ENCODE results near the gene CD81. TPM values are rescaled to one million over a fixed set of nuclear protein-coding genes. Genes with fewer than 3 reads are reported as not detected.

CD81 gene
- total and polyA plus RNA-seq, 2 experiments from 2014 or later = 88.6 to 290 TPM

DNA sequence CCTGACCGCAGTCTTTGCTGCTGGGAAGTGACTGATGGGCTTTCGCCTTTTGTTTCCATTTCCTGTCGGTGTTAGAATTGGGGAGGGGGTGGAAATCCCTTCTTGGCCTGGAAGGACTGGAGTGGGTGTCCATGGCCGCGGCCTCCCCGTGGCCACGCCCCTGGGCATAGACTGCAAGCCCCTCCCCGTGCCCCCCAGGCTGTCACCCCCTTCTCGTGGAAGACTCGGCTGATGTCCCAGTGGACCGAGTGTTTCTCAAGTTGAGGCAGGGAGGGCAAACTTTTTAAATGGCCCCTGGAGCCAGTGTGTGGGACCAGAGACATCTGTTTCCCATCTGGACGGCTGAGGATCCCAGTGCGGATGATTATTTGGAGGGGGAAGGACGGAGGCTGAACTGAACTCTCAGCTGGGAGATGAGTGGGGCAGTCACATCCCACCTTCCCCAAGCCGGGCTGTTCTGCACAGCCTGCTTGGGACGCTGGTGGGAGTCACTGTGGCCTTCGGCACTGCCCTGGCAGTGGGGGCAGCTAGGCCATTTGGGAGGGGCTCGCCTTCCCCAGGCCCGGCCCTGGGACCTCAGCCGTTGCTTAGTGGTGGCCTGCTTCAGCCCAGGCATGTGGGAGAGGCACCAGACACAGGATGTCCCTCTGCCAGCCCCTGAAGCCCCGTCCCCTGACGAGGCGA is 1.6 kb downstream of the CD81 start (continued):
- TF ChIP-seq, protein P1, sequence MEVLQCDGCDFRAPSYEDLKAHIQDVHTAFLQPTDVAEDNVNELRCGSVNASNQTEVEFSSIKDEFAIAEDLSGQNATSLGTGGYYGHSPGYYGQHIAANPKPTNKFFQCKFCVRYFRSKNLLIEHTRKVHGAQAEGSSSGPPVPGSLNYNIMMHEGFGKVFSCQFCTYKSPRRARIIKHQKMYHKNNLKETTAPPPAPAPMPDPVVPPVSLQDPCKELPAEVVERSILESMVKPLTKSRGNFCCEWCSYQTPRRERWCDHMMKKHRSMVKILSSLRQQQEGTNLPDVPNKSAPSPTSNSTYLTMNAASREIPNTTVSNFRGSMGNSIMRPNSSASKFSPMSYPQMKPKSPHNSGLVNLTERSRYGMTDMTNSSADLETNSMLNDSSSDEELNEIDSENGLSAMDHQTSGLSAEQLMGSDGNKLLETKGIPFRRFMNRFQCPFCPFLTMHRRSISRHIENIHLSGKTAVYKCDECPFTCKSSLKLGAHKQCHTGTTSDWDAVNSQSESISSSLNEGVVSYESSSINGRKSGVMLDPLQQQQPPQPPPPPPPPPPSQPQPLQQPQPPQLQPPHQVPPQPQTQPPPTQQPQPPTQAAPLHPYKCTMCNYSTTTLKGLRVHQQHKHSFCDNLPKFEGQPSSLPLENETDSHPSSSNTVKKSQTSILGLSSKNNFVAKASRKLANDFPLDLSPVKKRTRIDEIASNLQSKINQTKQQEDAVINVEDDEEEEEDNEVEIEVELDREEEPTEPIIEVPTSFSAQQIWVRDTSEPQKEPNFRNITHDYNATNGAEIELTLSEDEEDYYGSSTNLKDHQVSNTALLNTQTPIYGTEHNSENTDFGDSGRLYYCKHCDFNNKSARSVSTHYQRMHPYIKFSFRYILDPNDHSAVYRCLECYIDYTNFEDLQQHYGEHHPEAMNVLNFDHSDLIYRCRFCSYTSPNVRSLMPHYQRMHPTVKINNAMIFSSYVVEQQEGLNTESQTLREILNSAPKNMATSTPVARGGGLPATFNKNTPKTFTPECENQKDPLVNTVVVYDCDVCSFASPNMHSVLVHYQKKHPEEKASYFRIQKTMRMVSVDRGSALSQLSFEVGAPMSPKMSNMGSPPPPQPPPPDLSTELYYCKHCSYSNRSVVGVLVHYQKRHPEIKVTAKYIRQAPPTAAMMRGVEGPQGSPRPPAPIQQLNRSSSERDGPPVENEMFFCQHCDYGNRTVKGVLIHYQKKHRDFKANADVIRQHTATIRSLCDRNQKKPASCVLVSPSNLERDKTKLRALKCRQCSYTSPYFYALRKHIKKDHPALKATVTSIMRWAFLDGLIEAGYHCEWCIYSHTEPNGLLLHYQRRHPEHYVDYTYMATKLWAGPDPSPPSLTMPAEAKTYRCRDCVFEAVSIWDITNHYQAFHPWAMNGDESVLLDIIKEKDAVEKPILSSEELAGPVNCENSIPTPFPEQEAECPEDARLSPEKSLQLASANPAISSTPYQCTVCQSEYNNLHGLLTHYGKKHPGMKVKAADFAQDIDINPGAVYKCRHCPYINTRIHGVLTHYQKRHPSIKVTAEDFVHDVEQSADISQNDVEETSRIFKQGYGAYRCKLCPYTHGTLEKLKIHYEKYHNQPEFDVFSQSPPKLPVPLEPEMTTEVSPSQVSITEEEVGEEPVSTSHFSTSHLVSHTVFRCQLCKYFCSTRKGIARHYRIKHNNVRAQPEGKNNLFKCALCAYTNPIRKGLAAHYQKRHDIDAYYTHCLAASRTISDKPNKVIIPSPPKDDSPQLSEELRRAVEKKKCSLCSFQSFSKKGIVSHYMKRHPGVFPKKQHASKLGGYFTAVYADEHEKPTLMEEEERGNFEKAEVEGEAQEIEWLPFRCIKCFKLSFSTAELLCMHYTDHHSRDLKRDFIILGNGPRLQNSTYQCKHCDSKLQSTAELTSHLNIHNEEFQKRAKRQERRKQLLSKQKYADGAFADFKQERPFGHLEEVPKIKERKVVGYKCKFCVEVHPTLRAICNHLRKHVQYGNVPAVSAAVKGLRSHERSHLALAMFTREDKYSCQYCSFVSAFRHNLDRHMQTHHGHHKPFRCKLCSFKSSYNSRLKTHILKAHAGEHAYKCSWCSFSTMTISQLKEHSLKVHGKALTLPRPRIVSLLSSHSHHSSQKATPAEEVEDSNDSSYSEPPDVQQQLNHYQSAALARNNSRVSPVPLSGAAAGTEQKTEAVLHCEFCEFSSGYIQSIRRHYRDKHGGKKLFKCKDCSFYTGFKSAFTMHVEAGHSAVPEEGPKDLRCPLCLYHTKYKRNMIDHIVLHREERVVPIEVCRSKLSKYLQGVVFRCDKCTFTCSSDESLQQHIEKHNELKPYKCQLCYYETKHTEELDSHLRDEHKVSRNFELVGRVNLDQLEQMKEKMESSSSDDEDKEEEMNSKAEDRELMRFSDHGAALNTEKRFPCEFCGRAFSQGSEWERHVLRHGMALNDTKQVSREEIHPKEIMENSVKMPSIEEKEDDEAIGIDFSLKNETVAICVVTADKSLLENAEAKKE (CRISPR knock-in tag; IDR thresholded peaks at IDR 0.05) = no peak
- TF ChIP-seq, protein P2, sequence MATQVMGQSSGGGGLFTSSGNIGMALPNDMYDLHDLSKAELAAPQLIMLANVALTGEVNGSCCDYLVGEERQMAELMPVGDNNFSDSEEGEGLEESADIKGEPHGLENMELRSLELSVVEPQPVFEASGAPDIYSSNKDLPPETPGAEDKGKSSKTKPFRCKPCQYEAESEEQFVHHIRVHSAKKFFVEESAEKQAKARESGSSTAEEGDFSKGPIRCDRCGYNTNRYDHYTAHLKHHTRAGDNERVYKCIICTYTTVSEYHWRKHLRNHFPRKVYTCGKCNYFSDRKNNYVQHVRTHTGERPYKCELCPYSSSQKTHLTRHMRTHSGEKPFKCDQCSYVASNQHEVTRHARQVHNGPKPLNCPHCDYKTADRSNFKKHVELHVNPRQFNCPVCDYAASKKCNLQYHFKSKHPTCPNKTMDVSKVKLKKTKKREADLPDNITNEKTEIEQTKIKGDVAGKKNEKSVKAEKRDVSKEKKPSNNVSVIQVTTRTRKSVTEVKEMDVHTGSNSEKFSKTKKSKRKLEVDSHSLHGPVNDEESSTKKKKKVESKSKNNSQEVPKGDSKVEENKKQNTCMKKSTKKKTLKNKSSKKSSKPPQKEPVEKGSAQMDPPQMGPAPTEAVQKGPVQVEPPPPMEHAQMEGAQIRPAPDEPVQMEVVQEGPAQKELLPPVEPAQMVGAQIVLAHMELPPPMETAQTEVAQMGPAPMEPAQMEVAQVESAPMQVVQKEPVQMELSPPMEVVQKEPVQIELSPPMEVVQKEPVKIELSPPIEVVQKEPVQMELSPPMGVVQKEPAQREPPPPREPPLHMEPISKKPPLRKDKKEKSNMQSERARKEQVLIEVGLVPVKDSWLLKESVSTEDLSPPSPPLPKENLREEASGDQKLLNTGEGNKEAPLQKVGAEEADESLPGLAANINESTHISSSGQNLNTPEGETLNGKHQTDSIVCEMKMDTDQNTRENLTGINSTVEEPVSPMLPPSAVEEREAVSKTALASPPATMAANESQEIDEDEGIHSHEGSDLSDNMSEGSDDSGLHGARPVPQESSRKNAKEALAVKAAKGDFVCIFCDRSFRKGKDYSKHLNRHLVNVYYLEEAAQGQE (IDR thresholded peaks at IDR 0.05; ENCODE audit: unreplicated experiment) = no peak
- TF ChIP-seq ZNF331 (CRISPR knock-in tag; IDR thresholded peaks at IDR 0.05; ENCODE audit: low read depth) = no peak
- TF ChIP-seq STAT1 (IDR thresholded peaks at IDR 0.05; ENCODE audit: unreplicated experiment) = no peak
- no peak for TF ChIP-seq POLR2AphosphoS5 (IDR thresholded peaks at IDR 0.05; ENCODE audit: low read depth)
- TF ChIP-seq, protein P3, sequence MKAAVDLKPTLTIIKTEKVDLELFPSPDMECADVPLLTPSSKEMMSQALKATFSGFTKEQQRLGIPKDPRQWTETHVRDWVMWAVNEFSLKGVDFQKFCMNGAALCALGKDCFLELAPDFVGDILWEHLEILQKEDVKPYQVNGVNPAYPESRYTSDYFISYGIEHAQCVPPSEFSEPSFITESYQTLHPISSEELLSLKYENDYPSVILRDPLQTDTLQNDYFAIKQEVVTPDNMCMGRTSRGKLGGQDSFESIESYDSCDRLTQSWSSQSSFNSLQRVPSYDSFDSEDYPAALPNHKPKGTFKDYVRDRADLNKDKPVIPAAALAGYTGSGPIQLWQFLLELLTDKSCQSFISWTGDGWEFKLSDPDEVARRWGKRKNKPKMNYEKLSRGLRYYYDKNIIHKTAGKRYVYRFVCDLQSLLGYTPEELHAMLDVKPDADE (IDR thresholded peaks at IDR 0.05) = no peak
- no peak for TF ChIP-seq EZH2phosphoT487 (IDR thresholded peaks at IDR 0.05; ENCODE audit: unreplicated experiment)
- TF ChIP-seq CREB1 (CRISPR knock-in tag; IDR thresholded peaks at IDR 0.05; ENCODE audit: low read depth) = no peak
